GM18508 (cell line): ENCODE results near the gene HAP1.
"Not testable (repeated sequence)": the region's sequence is repeated elsewhere in the genome, so short reads cannot be mapped to it uniquely, and the experiment has no call there.

Experiments used
- ATAC-seq: cut with Tn5 transposase; IDR thresholded peaks from one replicate; pipeline ENCODE4 v1.9.1; 2021; ENCODE audit warnings: moderate number of reproducible peaks; ENCODE audit not compliant: insufficient read depth, unreplicated experiment

The HAP1 gene, protein sequence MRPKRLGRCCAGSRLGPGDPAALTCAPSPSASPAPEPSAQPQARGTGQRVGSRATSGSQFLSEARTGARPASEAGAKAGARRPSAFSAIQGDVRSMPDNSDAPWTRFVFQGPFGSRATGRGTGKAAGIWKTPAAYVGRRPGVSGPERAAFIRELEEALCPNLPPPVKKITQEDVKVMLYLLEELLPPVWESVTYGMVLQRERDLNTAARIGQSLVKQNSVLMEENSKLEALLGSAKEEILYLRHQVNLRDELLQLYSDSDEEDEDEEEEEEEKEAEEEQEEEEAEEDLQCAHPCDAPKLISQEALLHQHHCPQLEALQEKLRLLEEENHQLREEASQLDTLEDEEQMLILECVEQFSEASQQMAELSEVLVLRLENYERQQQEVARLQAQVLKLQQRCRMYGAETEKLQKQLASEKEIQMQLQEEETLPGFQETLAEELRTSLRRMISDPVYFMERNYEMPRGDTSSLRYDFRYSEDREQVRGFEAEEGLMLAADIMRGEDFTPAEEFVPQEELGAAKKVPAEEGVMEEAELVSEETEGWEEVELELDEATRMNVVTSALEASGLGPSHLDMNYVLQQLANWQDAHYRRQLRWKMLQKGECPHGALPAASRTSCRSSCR

DNA sequence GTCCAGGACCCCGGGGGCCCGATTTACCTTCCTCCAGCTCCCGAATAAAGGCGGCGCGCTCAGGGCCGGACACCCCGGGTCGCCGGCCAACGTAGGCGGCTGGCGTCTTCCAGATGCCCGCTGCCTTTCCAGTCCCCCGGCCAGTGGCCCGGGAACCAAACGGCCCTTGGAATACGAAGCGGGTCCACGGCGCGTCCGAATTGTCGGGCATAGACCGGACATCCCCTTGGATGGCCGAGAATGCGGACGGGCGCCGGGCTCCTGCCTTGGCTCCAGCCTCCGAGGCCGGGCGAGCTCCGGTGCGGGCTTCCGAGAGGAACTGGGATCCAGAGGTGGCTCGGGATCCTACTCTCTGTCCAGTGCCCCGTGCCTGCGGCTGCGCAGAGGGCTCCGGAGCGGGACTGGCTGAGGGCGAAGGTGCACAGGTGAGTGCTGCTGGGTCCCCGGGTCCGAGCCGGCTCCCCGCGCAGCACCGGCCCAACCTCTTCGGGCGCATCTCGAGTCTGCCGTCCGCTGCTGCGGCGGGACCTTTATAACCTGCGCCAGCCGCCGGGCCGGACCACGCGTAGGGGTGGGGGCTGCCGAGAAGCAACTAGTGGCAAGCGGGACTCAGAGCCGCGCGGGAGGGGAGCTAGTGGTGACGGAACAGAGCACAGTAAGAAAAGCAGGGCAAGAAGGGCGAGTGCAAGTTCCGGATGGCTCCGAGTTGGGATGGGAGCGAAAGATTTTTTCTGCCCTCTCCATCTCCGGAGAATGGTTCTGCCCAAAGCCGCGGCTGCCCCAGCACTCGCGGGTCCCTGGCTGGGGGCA lies at the start of gene HAP1:
Gene HAP1, minus strand, starts transcription at position 505 of the 810 bp plus-strand sequence. Its CDS starts 9 bp downstream, at position 496.
- ATAC-seq, result no peak

DNA sequence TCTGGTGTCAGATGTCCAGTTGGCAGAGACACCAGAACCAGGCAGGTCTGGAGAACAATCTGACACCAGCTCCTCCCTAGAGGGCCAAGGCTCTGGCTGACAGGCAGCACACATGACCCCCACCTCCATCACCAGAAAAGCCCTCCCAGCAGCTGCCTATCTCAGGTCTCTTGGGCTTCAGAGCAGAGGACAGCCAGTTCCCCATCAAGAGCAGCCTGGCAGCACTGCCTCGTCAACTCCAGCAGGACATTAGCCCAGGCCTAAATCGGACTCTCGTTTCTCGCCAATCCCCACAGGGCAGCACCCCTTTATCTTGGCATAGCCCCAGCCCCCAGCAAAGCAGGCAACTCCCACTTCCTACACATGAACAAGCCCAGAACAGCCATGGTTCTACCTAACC lies 47.7 kb upstream of the HAP1 start:
- no peak for ATAC-seq

DNA sequence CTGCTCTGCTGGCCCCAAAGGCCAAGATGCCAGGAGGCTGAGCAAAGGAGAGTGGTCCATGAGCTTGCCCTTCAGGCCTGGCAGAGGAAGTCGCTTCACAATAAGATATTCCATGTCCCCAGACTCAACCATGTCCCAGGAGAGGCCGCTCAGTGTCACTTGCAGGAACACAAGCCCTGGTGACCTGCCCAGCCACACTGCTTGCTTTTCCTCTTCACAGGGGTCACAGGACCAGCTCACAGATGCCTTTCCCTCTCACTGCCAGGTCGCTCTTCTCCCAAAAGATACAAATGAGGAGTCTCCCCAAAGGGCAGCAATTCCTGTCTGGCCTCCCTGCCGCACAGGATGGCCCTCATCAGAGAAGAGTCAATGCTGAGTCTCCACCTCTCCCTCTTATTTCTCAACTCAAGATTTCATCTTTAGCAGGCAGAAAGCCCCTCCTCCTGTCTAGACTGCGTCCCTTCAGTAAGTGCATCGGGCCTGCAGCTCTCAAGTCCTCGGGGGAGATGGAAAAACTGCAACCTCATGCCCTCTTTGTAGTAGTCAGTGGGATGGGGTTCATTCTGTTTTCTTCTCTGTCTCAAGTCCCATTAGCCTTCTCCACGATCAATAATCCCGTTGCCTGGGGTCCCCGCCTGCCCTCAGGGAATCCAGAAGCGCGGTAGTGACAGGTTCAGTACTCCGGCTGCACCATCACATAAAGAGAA lies 47.1 kb upstream of the HAP1 start:
- no peak for ATAC-seq

DNA sequence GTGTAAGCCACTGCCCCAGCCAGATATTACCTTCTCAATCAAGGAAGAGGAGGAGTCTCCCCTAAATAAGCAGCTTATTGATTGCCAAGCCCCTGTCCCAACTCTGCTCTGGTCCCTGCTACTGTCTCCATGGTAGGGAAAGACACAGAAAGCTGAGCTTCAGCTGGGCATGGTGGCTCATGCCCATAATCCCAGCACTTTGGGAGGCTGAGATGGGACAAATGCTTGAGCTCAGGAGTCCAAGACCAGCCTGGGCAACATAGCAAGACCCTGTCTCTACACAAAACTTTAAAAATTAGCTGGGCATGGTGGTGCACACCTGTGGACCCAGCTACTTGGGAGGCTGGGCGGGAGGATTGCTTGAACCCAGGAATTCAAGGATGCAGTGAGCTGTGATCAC lies 45.5 kb upstream of the HAP1 start:
- ATAC-seq, result no peak

DNA sequence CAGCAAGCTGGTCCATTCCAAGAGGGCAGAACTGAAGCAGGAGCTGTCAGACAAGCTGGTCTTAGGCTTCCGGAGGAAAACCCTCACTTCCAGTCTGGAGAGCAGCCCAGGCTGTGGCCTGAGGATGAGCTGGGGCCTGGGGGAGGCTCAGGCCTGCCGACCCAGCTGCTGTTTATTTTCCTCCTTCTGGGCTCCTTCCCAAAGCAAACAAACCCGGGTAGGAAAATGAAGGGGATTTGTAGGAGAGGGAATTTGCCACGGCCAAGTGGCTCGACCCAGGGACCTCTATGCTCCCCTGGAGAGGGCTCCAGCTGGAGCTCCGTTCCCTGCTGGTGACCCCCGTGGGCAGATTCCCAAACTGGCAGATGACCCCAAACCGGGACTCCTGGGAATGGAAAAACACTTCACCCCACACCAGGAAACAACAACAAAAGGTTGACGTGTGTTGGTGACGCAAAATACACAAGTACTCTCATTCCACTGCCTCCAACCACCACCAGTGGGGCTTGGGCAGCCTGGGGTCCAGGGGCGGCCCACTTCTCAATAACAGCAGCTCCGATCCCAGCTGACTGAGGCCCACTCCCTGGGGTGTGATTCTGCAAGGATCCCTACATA lies 43.2 kb upstream of the HAP1 start:
- no peak for ATAC-seq

DNA sequence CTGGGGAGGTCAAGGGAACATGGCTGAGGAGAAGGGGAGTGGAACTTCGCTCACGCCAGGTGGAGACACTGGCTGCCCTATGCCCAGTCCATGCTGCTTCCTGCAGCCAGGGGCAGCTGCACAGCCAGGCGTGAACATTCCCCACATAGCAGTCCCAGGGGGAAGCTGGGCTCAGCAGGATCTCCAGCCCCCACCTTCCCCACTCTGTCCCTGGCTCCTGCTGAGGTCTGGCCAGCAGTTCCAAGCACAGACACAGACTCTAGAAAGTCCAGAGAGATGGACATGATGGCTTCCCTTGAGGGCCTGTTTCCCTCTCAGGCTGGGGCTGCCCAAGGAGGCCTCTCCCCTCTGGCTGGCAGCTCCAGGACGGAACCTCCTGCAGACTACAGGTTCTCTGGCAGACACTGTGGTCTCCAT lies 42.7 kb upstream of the HAP1 start:
- no peak for ATAC-seq

DNA sequence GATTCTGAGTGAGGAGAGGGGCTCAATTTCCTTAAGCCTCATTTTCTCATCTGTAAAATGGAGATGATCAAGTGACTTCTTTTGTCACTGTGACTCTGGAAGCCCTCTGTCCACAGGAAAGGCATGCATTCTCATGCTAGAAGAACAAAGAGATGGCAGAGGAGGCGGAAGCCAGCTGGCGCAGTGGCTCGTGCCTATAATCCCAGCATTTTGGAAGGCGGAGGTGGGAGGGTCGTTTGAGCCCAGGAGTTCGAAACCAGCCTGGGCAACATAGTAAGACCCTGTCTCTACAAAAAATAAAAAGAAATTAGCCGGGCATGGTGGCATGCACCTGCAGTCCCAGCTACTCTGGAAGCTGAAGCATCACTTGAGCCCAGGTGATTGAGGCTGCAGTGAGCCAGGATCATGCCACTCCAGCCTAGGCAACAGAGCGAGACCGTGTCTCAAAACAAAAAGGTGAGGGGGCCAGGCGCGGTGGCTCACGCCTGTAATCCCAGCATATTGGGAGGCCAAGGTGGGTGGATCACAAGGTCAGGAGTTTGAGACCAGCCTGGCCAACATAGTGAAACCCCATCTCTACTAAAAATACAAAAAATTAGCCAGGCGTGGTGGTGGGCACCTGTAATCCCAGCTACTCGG lies 41.9 kb upstream of the HAP1 start:
- ATAC-seq, result not testable (repeated sequence)

DNA sequence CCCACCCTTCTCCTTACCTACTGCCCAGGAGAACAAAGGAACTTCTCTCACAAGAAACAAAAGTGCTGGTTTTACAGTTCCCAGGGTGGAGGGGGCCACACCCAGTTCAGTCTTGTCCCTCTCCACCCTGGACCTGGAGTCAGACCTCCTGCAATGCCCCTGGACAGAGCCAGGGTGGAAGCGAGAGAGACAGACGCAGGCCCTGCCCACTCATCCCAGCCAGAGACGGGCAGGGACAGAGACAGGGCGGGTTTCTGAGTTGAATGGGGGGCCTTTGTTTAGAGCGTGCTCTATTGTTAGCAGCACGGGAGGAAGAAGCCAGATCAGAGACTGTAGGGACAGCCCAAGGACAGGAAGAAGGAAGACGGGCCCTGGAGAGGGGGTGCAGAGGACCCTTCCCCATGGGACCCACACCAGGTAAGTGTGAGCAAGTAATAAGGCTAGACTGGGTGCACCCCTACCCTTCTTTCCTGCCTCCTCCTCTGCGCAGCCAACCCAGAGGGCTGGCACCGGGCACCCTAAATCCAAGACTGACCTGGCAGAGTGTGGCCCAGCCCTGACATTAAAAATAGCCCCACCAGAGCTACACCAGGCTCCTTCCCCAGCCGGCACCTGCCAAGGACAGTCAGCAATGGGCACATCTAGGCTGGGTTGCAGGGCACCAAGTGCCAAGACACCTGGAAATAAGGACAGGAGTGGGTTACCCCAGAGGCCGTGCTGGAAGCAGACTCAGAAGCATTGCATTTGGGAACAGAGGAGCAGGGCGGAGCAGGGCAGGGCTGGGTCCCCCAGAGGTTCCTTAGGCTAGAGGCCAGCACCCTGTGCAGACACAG lies 41.2 kb upstream of the HAP1 start:
- no peak for ATAC-seq

DNA sequence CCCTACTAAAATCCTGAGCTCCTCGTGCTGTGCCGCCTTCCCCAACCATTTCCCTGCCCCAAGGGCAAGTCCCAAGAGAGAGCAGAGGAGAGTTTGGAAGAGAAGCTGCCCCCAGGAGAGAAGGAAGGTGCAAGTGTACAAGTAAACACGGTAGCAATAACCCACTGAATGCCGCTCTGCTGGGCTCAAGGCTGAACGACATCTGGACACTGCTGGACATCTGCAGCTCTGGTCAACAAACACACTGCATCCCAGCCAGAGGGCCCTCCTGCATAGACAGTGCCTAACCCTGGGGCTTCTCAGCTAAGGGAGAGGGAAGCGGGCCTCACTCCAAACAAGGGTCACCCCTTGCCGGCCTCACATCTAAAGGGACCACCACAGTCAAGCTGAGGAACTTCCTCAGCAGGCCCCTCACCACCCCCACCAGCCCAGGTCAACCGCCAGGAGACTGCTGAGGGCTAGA lies 39.3 kb upstream of the HAP1 start:
- no peak for ATAC-seq

DNA sequence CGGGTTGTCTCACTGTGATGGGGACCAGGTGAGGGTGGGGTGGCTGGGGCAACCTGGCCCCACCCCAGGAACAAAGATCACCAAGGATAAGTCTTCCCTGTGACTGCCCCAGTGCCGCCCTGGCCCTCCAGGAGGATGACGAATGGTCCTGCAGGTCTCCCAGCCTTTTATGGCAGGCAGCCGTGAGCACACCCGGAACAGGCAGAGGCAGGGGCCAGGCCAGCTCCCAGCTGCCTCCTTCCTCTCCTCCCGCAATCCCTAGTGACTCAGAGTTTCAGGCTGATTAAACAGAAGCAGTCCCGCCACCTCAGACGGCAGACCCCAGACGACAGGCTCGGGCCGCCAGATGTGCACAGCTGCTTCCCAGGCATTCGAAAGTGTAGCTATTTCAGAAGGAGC lies 38.7 kb upstream of the HAP1 start:
- ATAC-seq, result no peak

DNA sequence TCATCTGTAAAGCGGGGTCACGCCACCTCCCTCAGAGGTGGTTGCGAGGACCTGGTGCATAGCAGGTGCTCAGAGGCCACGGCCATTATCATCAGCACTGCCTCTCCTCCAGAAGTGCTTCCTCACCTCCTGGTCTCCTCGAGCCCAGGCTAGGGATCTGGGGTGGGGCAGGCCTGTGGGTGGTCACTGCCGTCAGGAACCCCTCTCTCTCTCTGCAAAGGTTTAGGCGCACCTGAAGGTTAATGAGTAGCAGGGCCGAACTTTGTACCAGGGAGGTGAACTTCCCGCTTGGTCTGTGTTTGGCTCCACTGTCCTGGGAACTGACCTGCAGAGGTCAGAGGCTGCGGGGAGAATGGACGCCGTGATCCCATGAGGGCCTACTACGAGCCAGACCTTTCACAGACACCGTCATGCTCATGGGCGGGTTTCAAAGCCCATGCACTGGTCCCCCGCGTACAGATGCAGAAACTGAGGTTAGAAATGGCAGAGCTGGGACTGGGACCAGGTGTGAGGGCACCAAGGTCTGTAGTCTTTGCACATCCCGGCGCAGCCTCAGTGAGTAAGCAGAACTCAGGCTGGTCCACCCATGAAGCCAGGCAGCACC lies 38.2 kb upstream of the HAP1 start:
- ATAC-seq, result no peak

DNA sequence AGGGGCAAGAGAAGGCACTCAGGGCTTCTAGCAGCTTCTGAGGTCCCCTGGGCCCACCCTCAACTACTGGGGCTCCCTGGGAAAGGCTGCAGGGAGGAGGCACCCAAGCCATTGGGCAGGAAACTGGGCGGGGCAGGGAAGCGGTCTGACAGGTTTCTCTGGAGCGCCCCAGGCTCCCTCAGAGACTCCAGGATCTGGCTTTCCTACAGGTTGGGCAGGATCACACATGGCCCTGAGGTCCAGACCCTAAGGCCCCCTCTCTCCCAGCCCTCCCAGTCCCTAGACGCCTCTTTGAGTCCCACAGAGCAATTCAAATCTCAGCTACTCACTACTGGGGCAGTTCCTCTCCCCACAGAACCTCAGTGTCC lies 37.8 kb upstream of the HAP1 start:
- no peak for ATAC-seq

DNA sequence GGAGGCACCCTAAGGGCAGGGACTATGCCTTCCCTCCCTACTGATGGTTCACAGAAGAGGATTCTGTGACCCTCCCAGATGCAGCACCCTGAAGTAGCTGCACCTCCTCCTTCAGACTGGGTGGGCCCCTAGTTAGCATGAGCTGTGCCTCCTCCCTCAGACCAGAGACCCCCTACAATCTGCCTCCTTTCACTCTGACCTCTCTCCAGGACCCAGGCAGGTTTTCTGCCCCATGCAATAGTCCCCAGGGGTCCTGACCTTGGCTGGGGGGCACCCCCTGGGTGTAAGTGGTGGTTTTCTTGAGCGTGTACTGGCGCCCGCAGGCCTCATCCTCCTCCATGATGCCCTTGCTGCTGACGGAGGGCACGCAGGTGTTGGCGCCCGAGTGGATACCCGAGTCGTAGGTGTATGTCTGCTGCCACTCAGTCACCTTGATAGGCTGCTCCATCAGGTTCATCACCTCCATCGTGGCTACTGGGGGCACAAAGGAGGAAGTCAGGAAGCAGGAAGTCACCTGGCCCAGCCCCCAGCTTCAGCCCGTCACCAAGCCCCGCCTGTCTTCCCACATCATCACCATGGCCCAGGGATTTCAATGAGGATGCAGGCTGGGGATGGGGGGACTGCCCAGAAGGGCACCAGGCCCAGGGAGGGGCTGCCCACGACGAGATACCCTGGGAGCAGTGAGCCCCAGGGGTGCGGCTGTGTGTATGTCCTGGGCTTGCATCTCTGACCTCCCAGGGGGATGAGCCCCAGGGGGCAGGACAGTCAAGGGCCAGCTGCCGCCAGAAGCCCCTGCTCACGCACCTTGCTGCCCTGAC lies 37.2 kb upstream of the HAP1 start:
- ATAC-seq, result no peak

DNA sequence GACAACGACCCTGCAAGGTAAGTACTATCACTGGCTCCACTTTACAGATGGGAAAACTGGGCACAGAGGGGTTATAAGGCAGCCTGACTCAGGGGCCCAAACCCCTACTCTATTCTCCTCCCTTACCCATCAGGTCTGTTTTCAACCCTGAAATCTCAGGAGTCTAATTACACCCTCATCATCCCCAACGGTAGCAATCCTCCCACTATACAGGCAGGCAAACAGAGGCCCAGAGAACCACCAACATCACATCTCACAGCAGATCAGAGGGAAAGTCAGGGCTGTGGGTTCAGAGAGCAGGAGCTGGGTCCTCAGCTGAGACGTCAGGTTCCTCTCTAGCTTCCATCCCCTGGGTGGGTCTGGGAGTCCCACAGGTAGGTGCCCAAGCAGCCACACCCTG lies 35.5 kb upstream of the HAP1 start:
- ATAC-seq, result no peak

DNA sequence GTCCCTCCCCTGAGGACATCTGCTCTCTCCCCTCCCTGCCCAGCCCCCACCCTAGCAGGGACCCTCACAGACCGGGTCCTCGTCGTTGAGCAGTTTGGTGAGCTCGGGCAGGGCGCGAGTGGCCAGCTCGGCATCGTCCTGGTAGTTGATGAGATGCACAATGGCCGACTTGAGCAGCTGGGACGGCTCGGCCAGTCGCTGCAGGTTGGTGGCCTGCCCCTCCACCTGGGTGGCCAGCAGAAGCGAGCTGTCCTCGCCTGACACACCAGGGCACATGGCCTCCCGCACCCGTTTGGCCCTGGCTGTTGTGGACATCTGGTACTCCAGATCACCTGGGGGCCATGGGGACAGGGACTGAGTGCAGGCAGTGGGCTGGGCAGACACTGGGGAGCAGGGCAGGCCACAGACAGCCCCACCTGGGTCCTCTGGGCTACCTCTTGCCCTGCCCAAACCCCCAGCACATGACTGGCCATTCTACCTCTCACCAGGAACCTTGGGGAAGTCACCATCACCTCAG lies 35.0 kb upstream of the HAP1 start:
- ATAC-seq, result no peak

DNA sequence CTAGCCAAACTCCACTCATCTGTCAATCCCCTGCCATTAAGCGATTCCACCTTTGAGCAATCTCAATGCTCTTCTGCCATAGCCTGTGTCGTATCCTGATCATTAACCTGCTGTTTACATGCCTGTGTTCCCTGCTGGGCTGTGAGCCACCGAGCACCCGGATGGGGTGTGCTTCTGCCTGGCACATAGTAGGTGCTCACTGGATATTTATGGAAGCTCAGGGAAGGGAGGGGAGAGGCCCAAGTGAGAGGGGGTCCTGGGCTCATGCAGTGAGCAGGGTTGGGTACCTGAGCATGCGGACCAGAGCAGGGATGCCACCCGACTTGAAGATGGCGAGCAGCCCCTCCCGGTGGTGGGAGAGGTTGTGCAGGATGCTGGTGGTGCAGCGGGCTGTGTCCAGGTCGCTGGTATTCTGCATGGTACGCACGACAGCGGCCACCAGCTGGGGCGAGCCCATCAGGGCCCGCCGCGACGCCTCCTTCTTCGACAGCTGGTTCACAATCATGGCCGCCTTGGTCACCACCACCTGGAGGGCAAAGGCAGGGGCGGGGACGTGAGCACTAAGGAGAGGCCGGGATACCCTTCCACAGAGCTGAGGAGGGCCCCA lies 34.3 kb upstream of the HAP1 start:
- ATAC-seq, result no peak
